ENCODE results near the gene PRSS36. TPM values are rescaled to one million over a fixed set of nuclear protein-coding genes. Genes with fewer than 3 reads are reported as not detected.

Gene PRSS36
- total and polyA plus RNA-seq, 9 of the 15 experiments (the other 6 are each of a cell fraction or from before 2014, with no cell fraction given): 0.09 to 1.2 (median 0.54) TPM; not detected in 2

DNA sequence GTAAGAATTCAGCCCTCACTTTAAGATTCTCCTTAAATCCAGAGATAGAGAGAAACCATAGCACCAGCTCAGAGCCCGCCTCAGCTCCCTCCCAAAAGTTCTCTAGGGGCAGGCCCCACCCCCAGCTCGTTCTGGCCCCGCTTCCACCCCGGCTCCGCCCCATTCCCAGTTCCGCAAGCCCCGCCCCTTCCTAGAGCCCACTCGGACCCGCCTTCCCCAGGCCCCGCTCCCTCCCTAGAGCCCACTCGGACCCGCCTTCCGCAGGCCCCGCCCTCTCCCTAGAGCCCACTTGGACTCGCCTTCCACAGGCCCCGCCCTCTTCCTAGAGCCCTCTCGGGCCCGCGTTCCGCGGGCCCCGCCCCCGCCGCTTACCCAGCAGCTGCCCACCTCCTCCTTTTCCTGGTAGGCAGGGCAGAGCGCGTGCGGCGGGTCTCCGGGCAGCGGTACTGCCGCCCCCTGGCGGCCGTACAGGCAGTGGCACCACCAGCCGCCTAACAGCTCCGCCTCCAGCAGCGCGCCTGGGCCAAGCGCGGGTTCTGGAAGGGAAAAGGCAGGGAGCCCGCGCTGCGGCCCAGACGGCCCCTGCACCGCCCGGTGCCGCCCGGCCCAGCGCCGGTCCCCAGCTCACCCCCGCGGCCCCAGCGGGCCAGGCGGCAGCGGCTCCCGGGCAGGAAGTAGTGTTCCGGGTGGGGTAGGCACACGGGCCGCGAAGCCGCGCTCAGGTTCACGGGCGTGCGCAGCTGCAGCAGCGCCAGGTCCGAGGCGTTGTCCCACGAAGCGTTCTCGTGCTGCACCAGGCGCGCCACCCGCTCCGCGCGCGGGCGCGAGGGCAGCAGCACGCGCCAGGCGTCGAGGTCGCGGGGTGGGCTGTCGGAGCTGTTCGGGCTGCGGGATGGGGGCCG lies 7.5 kb downstream of the PRSS36 start (continued):
- TF ChIP-seq RBM17 (IDR thresholded peaks at IDR 0.05; ENCODE audit: borderline replicate concordance, low read depth, low read length) (no peak), POLR2AphosphoS5 (IDR thresholded peaks at IDR 0.05; ENCODE audit: control insufficient read depth, insufficient read depth, low read depth, low read length) (no peak), ZNF41 (CRISPR knock-in tag; conservative IDR thresholded peaks at IDR 0.05) (no peak), ZKSCAN8 (CRISPR knock-in tag; IDR thresholded peaks at IDR 0.05) (no peak), RFX7 (CRISPR knock-in tag; IDR thresholded peaks at IDR 0.05) (no peak), SMARCC2 (IDR thresholded peaks at IDR 0.05; ENCODE audit: low read depth) (no peak), SRSF1 (IDR thresholded peaks at IDR 0.05; ENCODE audit: low read depth, low read length) (no peak), STAT5A (IDR thresholded peaks at IDR 0.05; ENCODE audit: borderline replicate concordance, low read length) (no peak), KAT8 (IDR thresholded peaks at IDR 0.05; ENCODE audit: low read depth) (no peak), ZNF696 (CRISPR knock-in tag; conservative IDR thresholded peaks at IDR 0.05) (no peak), ZNF121 (CRISPR knock-in tag; conservative IDR thresholded peaks at IDR 0.05) (no peak), HDAC1 (IDR thresholded peaks at IDR 0.05) (peak in 1 of 2 experiments; percentile 66; a peak in 1 of 4 replicates), HNRNPH1 (optimal IDR thresholded peaks at IDR 0.05; ENCODE audit: low read depth, low read length) (no peak)
- TF ChIP-seq, protein P1, sequence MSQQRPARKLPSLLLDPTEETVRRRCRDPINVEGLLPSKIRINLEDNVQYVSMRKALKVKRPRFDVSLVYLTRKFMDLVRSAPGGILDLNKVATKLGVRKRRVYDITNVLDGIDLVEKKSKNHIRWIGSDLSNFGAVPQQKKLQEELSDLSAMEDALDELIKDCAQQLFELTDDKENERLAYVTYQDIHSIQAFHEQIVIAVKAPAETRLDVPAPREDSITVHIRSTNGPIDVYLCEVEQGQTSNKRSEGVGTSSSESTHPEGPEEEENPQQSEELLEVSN (IDR thresholded peaks at IDR 0.05; ENCODE audit: borderline replicate concordance in 1 of 2, extremely low read depth in 1 of 2, insufficient read depth in 1 of 2, insufficient read length in 1 of 2, low read depth in 1 of 2, low read length in 1 of 2, poor library complexity in 1 of 2, severe bottlenecking in 1 of 2): peak in 1 of 2 experiments; percentile 87
- TF ChIP-seq, protein P2, sequence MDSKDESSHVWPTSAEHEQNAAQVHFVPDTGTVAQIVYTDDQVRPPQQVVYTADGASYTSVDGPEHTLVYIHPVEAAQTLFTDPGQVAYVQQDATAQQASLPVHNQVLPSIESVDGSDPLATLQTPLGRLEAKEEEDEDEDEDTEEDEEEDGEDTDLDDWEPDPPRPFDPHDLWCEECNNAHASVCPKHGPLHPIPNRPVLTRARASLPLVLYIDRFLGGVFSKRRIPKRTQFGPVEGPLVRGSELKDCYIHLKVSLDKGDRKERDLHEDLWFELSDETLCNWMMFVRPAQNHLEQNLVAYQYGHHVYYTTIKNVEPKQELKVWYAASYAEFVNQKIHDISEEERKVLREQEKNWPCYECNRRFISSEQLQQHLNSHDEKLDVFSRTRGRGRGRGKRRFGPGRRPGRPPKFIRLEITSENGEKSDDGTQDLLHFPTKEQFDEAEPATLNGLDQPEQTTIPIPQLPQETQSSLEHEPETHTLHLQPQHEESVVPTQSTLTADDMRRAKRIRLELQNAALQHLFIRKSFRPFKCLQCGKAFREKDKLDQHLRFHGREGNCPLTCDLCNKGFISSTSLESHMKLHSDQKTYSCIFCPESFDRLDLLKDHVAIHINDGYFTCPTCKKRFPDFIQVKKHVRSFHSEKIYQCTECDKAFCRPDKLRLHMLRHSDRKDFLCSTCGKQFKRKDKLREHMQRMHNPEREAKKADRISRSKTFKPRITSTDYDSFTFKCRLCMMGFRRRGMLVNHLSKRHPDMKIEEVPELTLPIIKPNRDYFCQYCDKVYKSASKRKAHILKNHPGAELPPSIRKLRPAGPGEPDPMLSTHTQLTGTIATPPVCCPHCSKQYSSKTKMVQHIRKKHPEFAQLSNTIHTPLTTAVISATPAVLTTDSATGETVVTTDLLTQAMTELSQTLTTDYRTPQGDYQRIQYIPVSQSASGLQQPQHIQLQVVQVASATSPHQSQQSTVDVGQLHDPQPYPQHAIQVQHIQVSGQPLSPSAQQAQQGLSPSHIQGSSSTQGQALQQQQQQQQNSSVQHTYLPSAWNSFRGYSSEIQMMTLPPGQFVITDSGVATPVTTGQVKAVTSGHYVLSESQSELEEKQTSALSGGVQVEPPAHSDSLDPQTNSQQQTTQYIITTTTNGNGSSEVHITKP (IDR thresholded peaks at IDR 0.05; ENCODE audit: partially characterized antibody): peak; percentile 83
- TF ChIP-seq, protein P3, sequence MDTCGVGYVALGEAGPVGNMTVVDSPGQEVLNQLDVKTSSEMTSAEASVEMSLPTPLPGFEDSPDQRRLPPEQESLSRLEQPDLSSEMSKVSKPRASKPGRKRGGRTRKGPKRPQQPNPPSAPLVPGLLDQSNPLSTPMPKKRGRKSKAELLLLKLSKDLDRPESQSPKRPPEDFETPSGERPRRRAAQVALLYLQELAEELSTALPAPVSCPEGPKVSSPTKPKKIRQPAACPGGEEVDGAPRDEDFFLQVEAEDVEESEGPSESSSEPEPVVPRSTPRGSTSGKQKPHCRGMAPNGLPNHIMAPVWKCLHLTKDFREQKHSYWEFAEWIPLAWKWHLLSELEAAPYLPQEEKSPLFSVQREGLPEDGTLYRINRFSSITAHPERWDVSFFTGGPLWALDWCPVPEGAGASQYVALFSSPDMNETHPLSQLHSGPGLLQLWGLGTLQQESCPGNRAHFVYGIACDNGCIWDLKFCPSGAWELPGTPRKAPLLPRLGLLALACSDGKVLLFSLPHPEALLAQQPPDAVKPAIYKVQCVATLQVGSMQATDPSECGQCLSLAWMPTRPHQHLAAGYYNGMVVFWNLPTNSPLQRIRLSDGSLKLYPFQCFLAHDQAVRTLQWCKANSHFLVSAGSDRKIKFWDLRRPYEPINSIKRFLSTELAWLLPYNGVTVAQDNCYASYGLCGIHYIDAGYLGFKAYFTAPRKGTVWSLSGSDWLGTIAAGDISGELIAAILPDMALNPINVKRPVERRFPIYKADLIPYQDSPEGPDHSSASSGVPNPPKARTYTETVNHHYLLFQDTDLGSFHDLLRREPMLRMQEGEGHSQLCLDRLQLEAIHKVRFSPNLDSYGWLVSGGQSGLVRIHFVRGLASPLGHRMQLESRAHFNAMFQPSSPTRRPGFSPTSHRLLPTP (IDR thresholded peaks at IDR 0.05; ENCODE audit: borderline replicate concordance, extremely low read depth, insufficient read length): no peak
- TF ChIP-seq, protein P4, sequence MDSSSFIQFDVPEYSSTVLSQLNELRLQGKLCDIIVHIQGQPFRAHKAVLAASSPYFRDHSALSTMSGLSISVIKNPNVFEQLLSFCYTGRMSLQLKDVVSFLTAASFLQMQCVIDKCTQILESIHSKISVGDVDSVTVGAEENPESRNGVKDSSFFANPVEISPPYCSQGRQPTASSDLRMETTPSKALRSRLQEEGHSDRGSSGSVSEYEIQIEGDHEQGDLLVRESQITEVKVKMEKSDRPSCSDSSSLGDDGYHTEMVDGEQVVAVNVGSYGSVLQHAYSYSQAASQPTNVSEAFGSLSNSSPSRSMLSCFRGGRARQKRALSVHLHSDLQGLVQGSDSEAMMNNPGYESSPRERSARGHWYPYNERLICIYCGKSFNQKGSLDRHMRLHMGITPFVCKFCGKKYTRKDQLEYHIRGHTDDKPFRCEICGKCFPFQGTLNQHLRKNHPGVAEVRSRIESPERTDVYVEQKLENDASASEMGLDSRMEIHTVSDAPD (CRISPR knock-in tag; IDR thresholded peaks at IDR 0.05): no peak

Measured in K562 (cell line).